ENCODE results near the gene KLHL29. TPM values are rescaled to one million over a fixed set of nuclear protein-coding genes. Genes with fewer than 3 reads are reported as not detected.

Gene KLHL29
- total RNA-seq, 1 experiment from 2014 or later: 12.2 TPM

- Histone ChIP-seq H3K4me1 (ENCODE audit: insufficient read depth, low read length, poor library complexity, severe bottlenecking) (peaks cover 18% of the 10 kb centered on the region), H3K36me3 (ENCODE audit: insufficient read depth, low read length, poor library complexity, severe bottlenecking) (no peaks in the 10 kb centered on the region), H3K27me3 (replicated peaks; ENCODE audit: insufficient read depth, low read depth, low read length, poor library complexity) (no peaks in the 10 kb centered on the region), H3K27ac (ENCODE audit: low read depth, low read length, poor library complexity, severe bottlenecking) (peak overlapping the region; percentile 61), H3K4me3 (ENCODE audit: low read depth, low read length, poor library complexity, severe bottlenecking) (no peak overlapping the region), H3K9me3 (ENCODE audit: low read depth, low read length, poor library complexity, severe bottlenecking) (no peaks in the 10 kb centered on the region)
- no peak for TF ChIP-seq CTCF (conservative IDR thresholded peaks at IDR 0.05; ENCODE audit: low read depth, low read length)
- intact Hi-C loops (cut with micrococcal nuclease; ENCODE audit: unreplicated experiment): no loop called here
- no TSS peak for BruUV-seq (replicated peaks)
- ChIA-PET CTCF (no interaction called here), POLR2A (ENCODE audit: low non-redundant PET) (no interaction called here)
- DNase-seq (ENCODE audit: low spot score): no peak
These were observed 284.6 kb downstream of the KLHL29 start for GRCh38 chr2:23669413-23670244.

GRCh38 chr2:23670245-23670592 lies 285.2 kb downstream of the KLHL29 start:
- POLR2A ChIA-PET (ENCODE audit: low non-redundant PET): no interaction called here
- Histone ChIP-seq H3K36me3 (ENCODE audit: insufficient read depth, low read length, poor library complexity, severe bottlenecking) (no peaks in the 10 kb centered on the region), H3K27me3 (replicated peaks; ENCODE audit: insufficient read depth, low read depth, low read length, poor library complexity) (no peaks in the 10 kb centered on the region), H3K4me3 (ENCODE audit: low read depth, low read length, poor library complexity, severe bottlenecking) (no peak overlapping the region), H3K4me1 (ENCODE audit: insufficient read depth, low read length, poor library complexity, severe bottlenecking) (peaks cover 18% of the 10 kb centered on the region), H3K9me3 (ENCODE audit: low read depth, low read length, poor library complexity, severe bottlenecking) (no peaks in the 10 kb centered on the region), H3K27ac (ENCODE audit: low read depth, low read length, poor library complexity, severe bottlenecking) (no peak overlapping the region)
- intact Hi-C loops (cut with micrococcal nuclease; ENCODE audit: unreplicated experiment): no loop called here
- no peak for DNase-seq (ENCODE audit: low spot score)
- BruUV-seq (replicated peaks): no TSS peak
- TF ChIP-seq CTCF (conservative IDR thresholded peaks at IDR 0.05; ENCODE audit: low read depth, low read length): no peak
- no peak for TF ChIP-seq EZH2 (IDR thresholded peaks at IDR 0.05; ENCODE audit: borderline replicate concordance, low read depth, low read length, poor library complexity, severe bottlenecking)
- CTCF ChIA-PET: no interaction called here

- CTCF ChIA-PET: no interaction called here
These were observed 288.1 kb downstream of the KLHL29 start for GRCh38 chr2:23673082-23673481.

More at GRCh38 chr2:23673082-23673481, 288.1 kb downstream of the KLHL29 start:
- H3K36me3 ChIP-seq (ENCODE audit: insufficient read depth, low read length, poor library complexity, severe bottlenecking): no peaks in the 10 kb centered on the region
- no peak for DNase-seq (ENCODE audit: low spot score)
- BruUV-seq (replicated peaks): no TSS peak
- H3K4me1 ChIP-seq (ENCODE audit: insufficient read depth, low read length, poor library complexity, severe bottlenecking): peaks cover 17% of the 10 kb centered on the region
- peaks cover under 1% of the 10 kb centered on the region for H3K9me3 ChIP-seq (ENCODE audit: low read depth, low read length, poor library complexity, severe bottlenecking)
- TF ChIP-seq EZH2 (IDR thresholded peaks at IDR 0.05; ENCODE audit: borderline replicate concordance, low read depth, low read length, poor library complexity, severe bottlenecking) (no peak), CTCF (conservative IDR thresholded peaks at IDR 0.05; ENCODE audit: low read depth, low read length) (no peak)
- POLR2A ChIA-PET (ENCODE audit: low non-redundant PET): no interaction called here
- H3K4me3 ChIP-seq (ENCODE audit: low read depth, low read length, poor library complexity, severe bottlenecking): no peak overlapping the region
- H3K27ac ChIP-seq (ENCODE audit: low read depth, low read length, poor library complexity, severe bottlenecking): no peak overlapping the region
- intact Hi-C loops (cut with micrococcal nuclease; ENCODE audit: unreplicated experiment): no loop called here
- H3K27me3 ChIP-seq (replicated peaks; ENCODE audit: insufficient read depth, low read depth, low read length, poor library complexity): no peaks in the 10 kb centered on the region
